GM18517 (cell line): Measurements from ENCODE around the gene ANKFY1.
"Not testable (repeated sequence)": the region's sequence is repeated elsewhere in the genome, so short reads cannot be mapped to it uniquely, and the experiment has no call there.

Experiments
- ATAC-seq: cut with Tn5 transposase; IDR thresholded peaks from one replicate; pipeline ENCODE4 v1.9.1; 2021; ENCODE audit warnings: mild to moderate bottlenecking, moderate library complexity; ENCODE audit not compliant: unreplicated experiment

Gene ANKFY1

GRCh38 chr17:4258867-4259266, 4.9 kb downstream of the ANKFY1 start:
- no peak for ATAC-seq

DNA sequence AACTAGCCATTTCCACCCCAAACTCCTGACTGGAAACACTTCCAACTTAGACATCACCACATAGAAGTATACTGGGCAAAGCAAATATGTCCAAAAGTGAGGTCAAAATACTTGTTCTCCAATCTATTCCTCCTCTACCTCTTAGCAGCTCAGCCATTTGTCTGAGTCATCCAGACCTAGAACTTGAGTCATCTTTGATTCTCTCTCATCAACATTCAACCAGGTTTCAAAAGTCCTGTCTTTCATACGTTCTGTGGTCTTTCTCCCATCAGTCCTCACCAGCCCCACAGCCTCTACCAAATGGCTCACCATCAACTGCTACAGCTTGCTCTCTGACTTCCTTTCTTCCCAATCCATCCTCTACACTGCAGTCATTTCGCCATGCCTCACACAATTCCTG, 6.8 kb downstream of the ANKFY1 start:
- ATAC-seq: no peak

GRCh38 chr17:4255271-4255670, 8.5 kb downstream of the ANKFY1 start:
- not testable (repeated sequence) for ATAC-seq

- ATAC-seq: no peak
These were observed 12.9 kb downstream of the ANKFY1 start for GRCh38 chr17:4250887-4251286.

DNA sequence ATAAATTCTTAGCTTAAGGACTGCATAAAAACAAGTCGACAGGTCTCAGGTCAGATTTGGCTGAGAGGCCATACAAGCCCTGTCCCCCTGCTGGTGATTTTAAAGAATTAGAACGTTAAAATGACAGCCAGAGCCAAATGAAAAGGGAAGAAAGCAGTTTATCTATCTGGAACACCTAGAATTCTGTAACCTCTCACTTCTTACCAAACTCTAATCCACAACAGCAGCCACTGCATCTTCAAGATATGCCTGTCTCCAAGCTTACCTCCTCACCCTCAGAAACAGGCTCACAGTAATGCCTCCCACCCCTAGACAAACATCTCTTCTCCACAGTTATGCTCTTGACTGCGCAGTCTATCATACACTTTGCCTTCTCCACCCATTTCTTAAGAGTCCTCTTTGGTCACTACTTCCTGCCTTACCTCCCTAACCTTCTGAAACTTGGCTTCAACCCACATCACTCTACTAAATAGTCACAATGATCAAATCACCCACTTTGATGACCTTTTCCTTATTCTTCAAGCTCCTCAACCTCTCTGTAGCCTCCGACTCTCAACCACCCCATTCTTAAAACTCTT, 14.2 kb downstream of the ANKFY1 start:
- ATAC-seq: no peak

GRCh38 chr17:4248504-4249277, 15.1 kb downstream of the ANKFY1 start:
- no peak for ATAC-seq

- no peak for ATAC-seq
These were observed 15.8 kb downstream of the ANKFY1 start for GRCh38 chr17:4247971-4248388.

DNA sequence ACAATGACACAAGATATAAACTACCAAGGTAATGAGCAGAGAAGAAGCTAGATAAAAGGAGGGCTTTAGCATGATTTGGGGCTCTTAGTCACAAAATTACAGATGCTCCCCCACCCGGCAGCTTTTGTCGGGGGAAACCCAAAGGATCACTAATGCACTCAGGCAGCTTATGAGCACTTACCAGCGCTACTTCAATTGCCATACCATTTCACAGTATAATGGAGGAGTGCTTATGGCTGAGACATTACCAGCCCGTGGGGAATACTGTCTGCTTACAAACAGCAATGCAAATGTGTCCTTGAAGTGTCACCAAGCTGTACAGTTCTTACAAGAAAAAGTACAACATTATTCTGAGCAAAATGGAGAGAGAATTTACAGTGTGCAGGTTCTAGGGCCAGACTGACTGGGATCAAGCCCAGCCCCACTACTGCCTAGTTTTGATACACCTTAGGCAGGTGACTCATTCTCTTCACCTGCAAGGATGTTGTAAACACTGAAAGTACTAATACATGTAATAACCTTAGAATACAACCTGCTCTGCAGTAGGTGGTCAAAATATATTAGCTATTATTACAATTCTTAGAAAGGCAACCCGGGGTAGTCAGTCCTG, 16.3 kb downstream of the ANKFY1 start:
- ATAC-seq: no peak

- ATAC-seq: no peak
These were observed 17.1 kb downstream of the ANKFY1 start for GRCh38 chr17:4246674-4247073.

DNA sequence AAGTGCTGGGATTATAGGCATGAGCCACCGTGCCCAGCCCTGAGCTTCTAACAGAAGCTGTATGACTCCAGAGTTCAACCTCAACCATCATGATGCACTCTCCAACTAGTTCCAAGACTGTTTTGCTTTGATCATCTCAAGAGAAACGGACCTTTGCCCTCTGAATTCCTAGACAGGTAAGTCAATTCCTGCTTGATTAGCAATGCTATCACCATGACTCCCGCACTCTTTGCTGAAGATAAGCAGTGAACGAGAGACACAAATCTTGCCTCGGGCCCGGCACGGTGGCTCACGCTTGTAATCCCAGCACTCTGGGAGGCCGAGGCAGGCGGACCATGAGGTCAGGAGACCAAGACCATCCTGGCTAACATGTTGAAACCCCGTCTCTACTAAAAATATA, 22.2 kb downstream of the ANKFY1 start:
- ATAC-seq: no peak

DNA sequence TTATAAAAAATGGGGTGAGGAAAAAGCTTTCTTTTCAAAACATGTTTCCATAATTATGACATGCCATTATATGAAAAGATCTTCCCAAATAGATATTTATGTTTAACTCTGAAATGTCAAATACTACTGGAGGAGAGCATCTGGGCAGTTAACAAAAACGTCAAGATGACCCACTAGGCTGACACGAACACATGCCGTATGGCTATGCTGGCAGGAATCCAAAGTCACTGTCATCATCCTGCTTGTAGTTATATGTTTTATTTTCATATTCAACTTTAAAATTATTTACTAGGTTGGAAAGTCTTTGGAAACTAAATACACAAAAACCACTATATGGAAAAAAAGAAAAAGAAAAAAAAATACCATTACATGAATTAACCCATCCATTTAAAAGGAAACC, 27.3 kb downstream of the ANKFY1 start:
- ATAC-seq: no peak

GRCh38 chr17:4235372-4236279, 28.2 kb downstream of the ANKFY1 start:
- ATAC-seq: no peak

- ATAC-seq: no peak
These were observed 29.4 kb downstream of the ANKFY1 start for GRCh38 chr17:4234401-4234800.

GRCh38 chr17:4233668-4234258, 30.0 kb downstream of the ANKFY1 start:
- no peak for ATAC-seq

GRCh38 chr17:4232168-4232813, 31.5 kb downstream of the ANKFY1 start:
- no peak for ATAC-seq

DNA sequence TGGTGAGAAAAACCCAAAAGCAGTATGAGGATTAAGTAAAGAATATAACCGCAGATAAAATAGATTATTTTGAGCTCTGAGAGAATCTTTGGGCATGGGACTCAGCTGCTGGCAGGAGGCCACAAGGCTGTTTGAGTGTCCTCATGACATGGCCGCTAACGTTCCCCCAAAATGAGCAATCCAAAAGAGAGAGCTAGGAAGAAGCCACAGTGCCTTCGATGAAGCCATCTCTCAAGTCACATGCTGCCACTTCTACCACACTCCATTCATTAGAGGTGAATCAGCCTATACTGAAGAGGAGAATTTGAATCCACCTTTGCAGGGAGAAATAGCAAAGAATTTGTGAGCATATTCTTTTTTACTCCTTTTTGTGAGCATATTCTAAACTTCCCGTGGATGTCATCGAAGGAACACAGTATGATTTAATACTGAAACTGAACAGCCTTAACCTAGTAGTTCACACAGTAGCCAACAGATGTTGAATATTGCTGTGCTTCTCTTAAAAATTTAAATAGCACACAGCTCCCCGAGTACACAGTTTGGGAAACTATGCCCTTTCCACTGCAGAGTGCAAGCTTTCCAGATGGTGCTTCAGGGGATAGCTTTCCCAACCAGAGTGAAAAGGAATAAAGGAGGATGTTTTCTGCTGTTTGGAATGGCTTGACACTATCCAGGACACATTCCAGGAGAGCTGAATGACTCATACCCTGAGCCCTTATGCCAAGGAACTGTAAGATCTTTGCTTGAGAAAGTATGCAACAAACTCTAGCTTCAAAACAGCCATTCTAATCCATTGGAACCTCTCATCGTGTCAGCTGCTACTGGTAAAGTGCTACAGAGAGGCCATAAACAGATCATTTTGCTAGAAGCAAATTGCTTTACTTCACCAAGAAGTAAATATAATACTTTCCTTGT, 33.9 kb downstream of the ANKFY1 start:
- no peak for ATAC-seq

- ATAC-seq: no peak
These were observed 41.7 kb downstream of the ANKFY1 start for GRCh38 chr17:4221899-4222659.

- ATAC-seq: no peak
These were observed 42.6 kb downstream of the ANKFY1 start for GRCh38 chr17:4221163-4221562.

DNA sequence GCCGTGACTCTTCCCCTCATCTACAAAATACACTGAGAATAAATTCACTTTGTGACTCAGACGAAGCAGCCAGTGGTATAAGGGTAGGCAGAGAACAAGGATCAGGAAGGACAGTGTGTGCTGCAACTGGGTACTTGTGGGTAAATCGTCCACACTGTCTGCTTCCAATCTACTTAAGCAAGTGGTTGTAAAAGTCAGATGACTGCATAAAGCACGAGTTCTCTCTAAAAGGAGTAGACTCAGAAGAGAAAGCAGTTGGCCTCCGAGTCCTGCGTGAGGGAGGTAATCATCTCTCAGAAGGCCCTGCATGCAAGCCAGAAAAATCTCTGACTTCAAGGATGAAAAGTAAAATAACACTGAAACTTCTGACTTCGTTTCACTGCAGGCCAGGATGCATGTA, 43.1 kb downstream of the ANKFY1 start:
- ATAC-seq: no peak
